Subcutaneous adipose tissue (tissue), 4 donors: ENCODE measurements around the gene GJB6. TPM values are rescaled to one million over a fixed set of nuclear protein-coding genes. Genes with fewer than 3 reads are reported as not detected.

Experiments
- total RNA-seq, 4 donors: library from RNA; depleted of rRNA; stranded (reverse); fragments of >200 nt; gene quantifications; one replicate each; pipeline ENCODE4 v1.1.0, GENCODE V29; 2016
- TF ChIP-seq, protein P1 (sequence below): fragments of 450-650 bp; IDR thresholded peaks from one replicate; pipeline ENCODE4 v1.5.1; 2016; ENCODE audit warnings: low read depth, mild to moderate bottlenecking, control low read depth, antibody characterized with exemption, moderate library complexity

Gene GJB6
- total RNA-seq, 4 donors from 2014 or later, result not detected

- TF ChIP-seq, protein P1, sequence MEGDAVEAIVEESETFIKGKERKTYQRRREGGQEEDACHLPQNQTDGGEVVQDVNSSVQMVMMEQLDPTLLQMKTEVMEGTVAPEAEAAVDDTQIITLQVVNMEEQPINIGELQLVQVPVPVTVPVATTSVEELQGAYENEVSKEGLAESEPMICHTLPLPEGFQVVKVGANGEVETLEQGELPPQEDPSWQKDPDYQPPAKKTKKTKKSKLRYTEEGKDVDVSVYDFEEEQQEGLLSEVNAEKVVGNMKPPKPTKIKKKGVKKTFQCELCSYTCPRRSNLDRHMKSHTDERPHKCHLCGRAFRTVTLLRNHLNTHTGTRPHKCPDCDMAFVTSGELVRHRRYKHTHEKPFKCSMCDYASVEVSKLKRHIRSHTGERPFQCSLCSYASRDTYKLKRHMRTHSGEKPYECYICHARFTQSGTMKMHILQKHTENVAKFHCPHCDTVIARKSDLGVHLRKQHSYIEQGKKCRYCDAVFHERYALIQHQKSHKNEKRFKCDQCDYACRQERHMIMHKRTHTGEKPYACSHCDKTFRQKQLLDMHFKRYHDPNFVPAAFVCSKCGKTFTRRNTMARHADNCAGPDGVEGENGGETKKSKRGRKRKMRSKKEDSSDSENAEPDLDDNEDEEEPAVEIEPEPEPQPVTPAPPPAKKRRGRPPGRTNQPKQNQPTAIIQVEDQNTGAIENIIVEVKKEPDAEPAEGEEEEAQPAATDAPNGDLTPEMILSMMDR, result no peak
Measured at GRCh38 chr13:20191311-20192157, 40.6 kb downstream of the GJB6 start.

GRCh38 chr13:20190481-20191310 is 41.4 kb downstream of the GJB6 start:
- TF ChIP-seq, protein P1, result no peak

- TF ChIP-seq, protein P1, result no peak
Measured at GRCh38 chr13:20190076-20190475, 42.0 kb downstream of the GJB6 start.

DNA sequence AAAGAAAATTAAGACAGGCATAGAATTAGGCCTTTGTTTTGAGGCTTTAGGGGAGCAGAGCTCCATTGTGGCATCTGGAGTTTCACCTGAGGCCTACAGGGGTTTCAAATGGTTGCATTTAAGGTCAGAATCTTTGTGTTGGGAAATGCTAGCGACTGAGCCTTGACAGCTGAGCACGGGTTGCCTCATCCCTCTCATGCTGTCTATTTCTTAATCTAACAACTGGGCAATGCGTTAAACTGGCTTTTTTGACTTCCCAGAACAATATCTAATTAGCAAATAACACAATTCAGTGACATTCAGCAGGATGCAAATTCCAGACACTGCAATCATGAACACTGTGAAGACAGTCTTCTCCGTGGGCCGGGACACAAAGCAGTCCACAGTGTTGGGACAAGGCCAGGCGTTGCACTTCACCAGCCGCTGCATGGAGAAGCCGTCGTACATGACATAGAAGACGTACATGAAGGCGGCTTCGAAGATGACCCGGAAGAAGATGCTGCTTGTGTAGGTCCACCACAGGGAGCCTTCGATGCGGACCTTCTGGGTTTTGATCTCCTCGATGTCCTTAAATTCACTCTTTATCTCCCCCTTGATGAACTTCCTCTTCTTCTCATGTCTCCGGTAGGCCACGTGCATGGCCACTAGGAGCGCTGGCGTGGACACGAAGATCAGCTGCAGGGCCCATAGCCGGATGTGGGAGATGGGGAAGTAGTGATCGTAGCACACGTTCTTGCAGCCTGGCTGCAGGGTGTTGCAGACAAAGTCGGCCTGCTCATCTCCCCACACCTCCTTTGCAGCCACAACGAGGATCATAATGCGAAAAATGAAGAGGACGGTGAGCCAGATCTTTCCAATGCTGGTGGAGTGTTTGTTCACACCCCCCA is 43.2 kb downstream of the GJB6 start:
- TF ChIP-seq, protein P1, result no peak

DNA sequence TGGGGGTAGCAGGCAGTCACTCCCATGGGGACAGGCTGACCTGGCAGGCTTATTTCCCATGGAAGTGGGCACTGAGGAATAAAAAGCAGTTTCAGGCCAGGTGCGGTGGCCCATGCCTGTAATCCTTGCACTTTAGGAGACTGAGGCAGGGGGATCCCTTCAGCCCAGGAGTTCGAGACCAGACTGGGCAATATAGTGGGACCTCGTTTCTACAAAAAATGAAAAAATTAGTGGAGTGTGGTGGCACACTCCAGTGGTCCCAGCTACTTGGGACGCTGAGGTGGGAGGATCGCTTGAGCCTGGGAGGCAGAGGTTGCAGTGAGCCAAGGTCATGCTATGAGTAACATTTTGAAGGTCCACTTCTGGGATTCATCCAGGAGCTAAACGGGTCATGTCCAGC is 45.3 kb downstream of the GJB6 start:
- TF ChIP-seq, protein P1, result no peak

DNA sequence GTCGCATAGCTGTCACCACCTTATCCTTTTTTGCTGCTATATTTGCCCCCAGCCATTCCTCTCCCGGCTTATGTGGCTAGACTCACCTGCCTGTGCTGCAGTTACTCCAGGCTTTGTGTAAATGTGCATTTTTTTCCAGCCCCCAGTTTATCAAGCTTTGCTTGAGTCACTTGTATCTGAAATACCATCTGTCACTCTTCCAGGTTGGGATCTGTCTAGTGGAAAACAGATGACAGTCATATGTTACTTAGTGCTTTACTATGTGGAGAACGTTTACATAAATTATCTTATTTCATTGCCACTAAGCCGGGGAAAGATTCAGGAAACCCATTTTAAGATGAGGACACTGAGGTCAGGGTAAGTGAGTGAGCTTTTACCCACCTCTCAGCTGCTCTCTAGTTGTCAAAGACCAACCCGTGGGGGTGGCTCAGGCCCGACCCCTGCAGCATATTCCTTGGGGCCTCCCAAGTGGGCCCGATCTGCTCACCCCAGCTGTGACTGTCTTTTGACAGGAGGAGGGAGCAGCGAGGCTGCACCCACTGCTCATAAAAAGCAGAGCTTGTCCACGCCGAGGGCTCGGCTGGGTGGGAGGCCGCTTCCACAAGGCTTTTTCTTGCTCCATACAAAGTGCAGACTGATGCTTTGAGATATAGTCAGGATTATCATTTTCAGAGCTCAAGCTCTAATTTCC is 46.6 kb downstream of the GJB6 start:
- TF ChIP-seq, protein P1, result no peak
